GM18507 (cell line): Measurements from ENCODE around the gene FOXQ1.

Experiments used
- DNase-seq: peaks from one replicate; pipeline ENCODE4 v3.0.0; 2011; ENCODE audit warnings: low read depth; ENCODE audit not compliant: insufficient read length; ENCODE audit errors: extremely low spot score
- FAIRE-seq: peaks from 2 replicates; lab custom pipeline; 2011; peaks lifted over from hg19 to GRCh38; lab: Jason Lieb, UNC

Gene FOXQ1

DNA sequence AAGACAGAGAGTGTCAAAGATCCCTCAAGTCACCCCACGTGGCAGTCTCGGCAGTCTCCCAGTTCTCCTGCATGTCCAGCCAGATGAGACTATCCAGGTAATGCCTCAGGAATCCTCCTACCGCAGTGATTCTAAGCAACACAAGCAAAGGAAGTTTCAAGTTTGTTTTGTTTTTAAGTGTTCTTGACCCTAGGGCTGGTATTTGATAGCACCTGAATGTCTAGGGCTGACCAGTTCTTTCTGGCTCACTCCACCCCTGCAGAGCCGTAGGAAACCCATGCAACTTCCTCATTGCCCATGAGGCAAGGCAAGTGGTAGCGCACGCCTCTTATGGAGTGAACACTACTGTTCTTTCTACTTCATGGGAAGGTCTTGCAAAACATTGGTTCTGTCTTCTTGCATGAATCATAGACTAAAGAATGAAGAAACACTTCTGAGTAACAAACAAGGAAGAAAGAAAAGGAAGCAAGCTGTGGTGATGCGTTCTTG, 24.8 kb upstream of the FOXQ1 start:
- FAIRE-seq: no peak
- no peak for DNase-seq

DNA sequence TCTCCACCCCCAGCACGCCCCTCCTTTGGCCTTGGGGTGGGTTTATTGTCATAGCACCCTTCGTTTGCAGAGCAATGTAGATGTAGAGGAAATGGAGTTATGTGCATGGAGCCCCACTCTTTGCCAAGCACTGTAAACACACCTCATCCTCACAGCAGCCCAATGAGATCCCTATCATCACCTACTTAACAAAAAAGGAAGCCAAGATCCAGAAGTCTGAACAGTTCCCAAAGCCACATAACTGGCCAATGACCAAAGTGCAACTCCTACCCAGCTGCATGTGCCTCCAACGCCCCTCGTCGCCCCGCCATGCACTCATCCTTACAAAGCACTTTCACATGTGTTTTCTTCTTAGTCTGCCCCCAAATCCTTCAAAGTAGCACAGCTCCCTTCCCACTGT, 21.8 kb upstream of the FOXQ1 start:
- DNase-seq (no peak), FAIRE-seq (no peak)

DNA sequence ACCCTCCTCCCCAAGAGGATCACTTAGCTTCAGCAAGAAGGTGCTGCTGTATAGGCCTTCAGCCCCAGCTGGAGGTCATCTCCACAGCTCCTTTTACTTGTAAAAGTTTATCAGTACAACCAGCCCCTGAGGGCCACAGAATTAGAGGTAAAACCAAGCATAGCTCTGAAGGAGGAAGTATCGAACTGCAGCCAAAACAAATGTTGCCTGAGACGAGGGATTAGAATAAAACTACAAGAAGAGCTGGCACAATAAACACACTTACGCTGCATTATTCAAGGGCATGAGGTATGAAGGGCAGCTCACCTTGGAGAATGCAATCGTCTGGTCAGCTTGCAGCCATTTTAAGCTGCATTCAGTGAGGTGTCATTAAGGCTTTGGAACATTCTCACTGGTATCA, 21.1 kb upstream of the FOXQ1 start:
- DNase-seq: no peak
- no peak for FAIRE-seq

DNA sequence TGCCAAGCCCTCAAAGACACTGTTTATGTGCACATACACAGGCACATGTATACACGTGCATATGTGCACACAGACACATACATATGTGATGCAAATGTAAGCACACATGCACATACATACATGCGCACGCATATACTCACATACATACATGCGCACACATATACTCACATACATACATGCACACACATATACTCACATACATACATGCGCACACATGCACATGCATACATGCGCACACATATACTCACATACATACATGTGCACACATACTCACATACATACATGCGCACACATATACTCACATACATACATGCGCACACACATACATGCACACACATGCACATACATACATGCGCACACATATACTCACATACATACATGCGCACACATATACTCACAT, 20.5 kb upstream of the FOXQ1 start:
- no peak for FAIRE-seq
- DNase-seq: no peak

DNA sequence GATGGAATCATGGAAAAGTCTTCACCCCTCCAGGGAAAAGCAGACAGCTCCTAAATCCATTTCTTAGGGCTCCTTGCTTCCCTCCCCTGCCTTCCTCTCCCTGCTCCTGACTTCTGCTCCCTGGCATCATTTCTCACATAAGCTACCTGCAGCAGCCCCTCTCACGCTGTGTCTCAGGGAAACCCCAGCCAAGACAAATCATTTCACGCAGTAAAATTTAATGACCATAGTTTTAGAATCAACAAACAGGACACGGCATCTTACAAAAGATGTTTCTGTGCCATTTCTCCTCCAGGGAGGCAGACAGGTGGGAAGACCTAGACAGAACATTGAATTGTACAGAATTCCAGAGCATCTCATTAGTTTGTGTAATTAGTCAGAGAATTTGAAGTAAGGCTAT, 16.5 kb upstream of the FOXQ1 start:
- FAIRE-seq (no peak), DNase-seq (no peak)

DNA sequence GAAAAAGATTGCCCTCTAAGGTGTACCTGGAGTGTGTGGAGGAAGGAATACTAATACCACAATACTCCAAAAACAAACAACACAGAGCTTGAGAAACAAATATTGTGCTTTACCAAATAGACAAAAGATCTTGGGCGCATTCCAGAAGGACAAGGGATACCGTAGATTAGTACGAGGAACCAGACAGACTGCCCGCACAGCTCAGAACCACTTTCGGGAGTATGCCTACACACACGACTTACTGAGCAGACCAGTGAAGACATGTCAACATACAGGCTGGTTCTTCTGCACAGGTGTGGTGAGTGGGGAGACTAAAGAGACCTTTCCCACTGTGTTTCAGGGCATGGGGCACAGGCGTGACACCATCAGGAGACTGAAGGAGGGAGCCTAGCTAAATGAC, 15.8 kb upstream of the FOXQ1 start:
- FAIRE-seq: no peak
- no peak for DNase-seq

DNA sequence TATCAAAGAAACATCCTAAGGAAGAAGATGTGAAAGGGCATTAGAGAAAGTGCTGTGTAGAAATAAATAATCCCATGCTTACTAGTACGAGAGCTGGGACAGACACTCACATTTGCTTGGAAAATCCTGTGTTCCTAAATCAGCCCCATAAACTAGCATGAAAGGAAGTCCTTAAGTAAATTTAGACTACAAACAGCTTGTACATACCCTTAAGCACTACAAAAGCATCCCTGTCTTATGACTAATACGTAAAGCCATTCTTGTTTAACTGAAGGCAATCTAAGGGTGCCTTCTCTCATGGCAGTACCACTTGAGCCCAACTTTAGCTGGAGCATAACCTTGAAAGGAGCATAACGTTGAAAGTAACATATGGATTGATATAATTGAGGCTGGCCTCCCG, 15.4 kb upstream of the FOXQ1 start:
- DNase-seq: no peak
- FAIRE-seq: no peak

DNA sequence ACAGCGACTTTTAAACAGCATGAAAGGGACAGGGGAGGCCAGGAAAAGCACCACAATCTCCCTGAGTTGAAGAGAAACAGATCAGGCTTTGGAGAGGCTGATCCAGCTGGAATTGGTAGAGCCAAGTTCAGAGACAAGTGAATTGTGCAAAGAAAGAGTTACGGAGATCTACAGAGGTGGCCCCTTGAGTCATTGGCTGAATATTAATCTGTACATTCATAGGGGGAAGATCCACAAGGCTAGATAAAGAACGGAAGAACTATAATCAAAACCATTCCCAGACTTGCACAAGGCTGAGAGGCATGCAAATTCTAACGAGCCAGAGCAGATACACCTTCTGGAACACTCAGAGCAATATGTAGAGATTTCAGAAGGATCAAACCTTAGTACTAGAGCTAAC, 14.2 kb upstream of the FOXQ1 start:
- DNase-seq (no peak), FAIRE-seq (no peak)

DNA sequence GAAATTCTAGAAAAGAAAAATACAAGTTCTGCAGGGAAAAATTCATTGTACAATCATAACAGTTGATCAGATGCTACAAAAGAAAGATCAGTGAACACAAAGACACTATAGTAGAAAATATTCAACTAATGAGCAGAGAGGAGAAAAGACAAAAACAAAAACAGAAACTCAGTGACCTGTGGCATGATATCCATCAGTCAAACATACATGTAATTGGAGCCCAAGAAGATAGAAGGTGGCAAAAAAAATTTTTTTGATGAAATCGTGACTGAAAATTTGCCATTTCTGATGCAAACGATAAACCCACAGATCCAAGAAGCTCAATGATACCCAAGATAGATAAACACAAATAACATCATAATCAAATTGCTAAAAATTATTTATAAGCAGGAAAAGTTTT, 13.1 kb upstream of the FOXQ1 start:
- FAIRE-seq (no peak), DNase-seq (no peak)

DNA sequence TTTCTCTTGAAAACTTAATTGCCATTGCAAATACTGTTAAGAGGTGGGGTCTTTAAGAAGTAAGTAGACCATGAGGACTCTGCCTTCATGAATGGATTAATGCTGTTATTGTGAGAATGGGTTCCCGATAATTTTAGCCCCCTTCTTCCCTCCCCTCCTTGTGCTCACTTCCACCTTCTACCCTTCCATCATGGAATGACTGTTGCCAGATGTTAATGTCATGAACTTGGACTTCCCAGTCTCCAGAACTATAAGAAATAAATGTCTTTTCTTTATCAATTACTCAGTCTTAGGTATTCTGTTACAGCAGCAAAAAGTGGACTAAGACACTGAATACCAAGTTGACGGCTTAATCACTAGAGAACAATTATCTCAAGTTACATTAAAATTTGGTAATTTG, 5.8 kb upstream of the FOXQ1 start:
- DNase-seq (no peak), FAIRE-seq (no peak)

DNA sequence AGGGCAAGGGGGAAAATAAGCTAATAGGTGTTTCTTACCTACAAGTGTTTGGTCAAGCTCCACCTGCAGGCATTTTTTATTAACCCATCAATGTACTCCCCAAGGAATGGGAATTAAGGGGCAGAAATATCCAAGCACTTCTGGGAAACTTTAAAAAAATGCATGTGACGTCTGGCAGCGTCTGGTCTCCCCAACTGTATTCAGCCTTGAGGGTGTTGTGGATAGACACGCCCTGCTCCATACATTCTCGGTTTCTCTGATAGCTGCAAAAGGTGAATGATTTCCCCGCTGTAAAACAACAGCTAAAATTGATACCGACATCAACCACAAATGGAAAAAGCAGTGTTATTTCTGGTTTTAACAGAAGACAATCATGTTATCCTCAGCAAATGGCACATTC, 2.5 kb upstream of the FOXQ1 start:
- FAIRE-seq (no peak), DNase-seq (no peak)

DNA sequence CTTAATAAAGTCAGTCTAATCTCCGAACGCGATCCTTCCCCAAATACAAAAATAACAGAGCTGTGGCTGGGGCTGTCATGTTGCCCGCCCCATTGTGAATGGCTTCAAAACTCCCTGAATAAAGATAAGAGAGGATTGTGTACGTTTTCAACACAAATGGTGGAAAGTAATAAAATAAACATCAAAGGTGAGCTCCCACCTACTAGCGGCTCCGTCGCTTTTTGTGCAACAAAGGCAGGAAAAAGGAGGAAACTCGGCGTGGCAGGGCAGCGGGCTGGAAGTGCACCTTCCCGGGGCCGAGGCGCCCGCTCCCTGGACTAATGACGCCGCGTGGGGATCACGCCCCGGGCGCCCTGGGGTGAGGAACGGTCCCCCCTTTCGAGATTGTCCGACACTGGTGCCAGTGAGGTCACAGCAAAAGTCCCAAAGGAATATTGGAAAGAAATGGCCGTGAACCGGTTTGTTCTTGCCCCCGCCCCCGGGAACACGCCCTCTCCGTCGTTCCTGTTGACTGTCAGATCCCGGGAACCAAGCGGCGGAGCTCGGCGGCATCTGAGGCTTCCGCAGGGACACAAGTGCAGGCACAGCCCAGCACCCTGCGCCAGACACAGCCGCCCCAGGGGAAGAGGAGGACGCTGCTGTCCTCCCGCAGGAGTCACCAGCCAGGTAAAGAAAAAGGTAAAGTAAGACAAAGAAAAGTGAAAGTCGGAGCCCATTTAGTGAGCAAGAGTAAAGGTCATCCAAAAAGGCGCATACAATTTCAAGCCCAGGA, 1.1 kb upstream of the FOXQ1 start:
- no peak for FAIRE-seq
- no peak for DNase-seq

DNA sequence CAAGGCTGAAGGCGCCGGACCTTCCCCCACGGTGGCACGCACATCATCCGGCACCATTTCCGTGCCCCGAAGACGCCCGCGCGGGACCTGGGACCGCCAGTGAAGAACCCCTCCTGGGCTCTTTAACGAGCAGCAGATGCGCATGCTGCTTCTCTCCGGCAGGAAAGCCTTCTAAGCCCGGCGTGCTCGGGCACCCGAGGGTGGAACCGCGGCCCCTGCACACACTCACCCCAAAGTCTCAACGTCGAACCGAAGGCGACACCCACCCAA, 240 bp downstream of the FOXQ1 start:
- FAIRE-seq (no peak), DNase-seq (no peak)

DNA sequence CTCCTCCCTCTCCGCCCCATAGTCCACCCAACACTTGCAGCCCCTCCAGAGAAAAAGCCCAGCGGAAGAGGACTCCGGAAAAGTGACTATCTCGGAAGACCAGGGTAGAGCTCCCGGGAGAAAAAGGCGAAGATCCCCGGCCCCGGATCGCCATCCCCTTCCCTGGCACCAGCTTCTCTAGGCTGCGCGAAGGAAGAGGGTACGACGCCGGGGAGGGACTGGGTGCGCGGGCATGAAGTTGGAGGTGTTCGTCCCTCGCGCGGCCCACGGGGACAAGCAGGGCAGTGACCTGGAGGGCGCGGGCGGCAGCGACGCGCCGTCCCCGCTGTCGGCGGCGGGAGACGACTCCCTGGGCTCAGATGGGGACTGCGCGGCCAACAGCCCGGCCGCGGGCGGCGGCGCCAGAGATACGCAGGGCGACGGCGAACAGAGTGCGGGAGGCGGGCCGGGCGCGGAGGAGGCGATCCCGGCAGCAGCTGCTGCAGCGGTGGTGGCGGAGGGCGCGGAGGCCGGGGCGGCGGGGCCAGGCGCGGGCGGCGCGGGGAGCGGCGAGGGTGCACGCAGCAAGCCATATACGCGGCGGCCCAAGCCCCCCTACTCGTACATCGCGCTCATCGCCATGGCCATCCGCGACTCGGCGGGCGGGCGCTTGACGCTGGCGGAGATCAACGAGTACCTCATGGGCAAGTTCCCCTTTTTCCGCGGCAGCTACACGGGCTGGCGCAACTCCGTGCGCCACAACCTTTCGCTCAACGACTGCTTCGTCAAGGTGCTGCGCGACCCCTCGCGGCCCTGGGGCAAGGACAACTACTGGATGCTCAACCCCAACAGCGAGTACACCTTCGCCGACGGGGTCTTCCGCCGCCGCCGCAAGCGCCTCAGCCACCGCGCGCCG, 822 bp downstream of the FOXQ1 start:
- DNase-seq (no peak), FAIRE-seq (no peak)

DNA sequence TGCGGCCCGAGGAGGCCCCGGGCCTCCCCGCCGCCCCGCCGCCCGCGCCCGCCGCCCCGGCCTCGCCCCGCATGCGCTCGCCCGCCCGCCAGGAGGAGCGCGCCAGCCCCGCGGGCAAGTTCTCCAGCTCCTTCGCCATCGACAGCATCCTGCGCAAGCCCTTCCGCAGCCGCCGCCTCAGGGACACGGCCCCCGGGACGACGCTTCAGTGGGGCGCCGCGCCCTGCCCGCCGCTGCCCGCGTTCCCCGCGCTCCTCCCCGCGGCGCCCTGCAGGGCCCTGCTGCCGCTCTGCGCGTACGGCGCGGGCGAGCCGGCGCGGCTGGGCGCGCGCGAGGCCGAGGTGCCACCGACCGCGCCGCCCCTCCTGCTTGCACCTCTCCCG, 1.5 kb downstream of the FOXQ1 start:
- DNase-seq (no peak), FAIRE-seq (no peak)

DNA sequence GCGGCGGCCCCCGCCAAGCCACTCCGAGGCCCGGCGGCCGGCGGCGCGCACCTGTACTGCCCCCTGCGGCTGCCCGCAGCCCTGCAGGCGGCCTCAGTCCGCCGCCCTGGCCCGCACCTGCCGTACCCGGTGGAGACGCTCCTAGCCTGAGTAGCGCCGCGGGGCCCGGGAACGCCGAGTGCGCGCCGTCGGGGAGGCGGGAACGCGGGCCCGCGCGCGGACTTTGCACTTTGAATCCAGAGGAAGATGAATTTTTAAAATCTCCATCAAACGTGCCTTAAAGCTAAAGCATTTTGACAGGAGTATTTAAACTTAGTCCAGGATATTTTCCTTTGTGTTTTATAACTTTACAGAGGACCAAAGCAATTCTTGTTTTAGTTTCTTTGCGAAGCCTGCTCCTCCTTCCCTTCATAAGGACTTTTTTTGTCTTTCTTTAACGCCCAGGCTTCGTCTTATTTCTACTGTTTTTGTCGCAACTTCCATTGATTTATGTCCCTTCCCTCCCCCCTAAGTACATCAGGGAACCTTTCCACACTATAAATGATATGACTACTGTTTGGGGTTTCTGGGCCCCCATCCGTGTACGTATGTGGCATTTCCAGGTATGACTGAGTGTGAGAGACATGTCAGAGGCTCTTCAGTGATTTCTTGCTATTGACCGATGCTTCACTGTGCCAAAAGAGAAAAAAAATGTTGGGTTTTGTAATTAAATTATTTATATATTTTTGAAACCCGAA, 2.0 kb downstream of the FOXQ1 start:
- no peak for DNase-seq
- FAIRE-seq: no peak

DNA sequence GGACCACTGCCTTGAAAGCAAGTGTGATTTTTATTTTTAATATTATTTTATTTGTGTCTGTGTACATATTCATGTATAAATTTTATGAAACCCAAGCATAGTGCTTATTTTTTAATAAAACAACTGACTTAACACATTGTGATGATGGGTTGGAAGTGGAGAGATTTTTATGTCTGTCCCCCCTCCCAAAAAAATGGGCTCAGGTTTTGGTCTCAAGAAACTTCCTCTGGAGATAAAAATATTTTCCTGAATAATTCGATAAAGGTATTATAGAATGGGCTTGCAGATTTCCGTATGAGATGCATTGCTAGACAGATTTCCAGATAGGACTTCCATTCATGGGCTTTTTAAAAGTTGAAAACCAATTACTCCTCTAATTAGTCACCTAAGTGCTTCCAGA, 2.7 kb downstream of the FOXQ1 start:
- DNase-seq (no peak), FAIRE-seq (no peak)

DNA sequence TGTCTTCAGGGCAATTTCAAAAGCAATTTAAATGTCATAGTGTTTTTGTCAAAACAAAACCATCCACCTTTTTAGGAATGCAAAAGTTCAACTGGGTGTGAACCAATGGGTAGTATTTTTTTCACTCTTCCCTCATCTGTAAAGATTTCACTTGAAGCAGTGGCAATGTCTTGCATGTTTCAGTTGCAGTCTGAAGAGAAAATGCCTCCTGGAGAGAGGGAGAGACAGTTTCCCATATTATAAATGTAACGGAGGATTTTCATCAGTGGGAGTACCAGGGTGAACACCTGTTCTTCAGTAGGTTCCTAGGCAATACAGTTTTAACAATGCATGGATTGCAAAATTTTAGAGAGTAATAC, 3.3 kb downstream of the FOXQ1 start:
- FAIRE-seq: no peak
- DNase-seq: no peak

DNA sequence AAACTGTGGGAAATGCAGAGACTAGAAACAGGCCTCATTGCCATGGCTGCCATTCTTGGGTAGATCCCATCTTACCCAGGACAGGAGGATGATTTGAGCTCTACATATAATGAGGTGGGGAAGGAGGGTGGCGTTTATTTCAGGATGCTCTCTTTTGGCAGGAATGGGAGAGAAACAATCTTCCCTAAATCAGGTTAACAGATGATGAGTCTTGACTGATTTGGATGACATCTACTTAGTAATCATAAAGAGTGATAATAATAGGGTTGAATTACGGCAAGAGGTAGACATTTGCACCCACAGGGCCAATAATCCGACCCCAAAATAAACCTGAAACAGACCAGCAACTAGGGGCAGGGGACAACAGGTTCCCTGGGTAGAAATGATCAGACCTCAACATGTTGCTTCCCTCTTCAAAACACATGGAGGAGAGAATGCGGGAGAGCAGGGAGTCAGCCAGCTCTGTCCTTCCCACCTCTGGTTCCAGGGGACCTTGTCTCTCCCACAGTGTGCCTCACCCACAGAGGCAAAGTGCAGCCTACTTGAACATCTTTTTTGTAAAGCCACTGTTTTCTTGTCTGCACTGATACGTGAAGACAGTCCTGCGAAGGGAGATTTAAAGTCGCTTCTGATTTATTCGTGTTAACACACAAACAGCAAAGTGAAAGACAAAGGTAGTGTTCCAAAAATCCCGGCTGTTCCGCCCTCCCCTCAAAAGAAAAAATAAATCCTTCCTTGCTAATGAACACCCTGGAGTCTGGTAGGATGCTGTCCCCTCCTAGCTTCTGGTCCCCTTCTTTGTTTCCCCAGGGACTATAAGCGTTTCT, 3.9 kb downstream of the FOXQ1 start:
- no peak for FAIRE-seq

DNA sequence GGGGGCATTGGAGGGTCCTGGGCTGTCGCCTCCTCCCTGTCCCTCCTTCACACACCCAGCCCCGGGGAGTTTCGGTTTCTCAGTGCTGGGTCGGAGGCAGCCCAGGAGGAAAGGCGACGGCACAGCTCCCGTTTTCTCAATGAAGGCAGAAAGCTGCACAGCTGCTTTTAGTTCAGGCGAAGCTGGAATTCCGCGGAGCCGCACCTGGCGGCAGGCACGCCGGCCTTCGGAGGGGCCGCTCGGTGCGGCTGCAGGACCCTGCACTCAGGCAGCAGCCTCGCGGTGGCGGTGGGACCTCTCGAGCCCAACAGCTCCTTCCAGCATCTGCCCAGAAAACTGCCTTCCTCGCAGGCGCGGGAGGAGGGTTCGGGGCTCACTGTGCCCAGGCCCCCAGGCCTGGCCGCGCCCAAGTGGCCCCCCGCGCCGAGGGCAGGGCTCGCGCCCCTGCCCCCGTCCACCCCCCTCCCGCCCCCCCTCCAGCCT, 4.6 kb downstream of the FOXQ1 start:
- no peak for FAIRE-seq
- no peak for DNase-seq

More for the DNA sequence above, 3.9 kb downstream of the FOXQ1 start:
- DNase-seq: no peak
